GM23338 (cell line): ENCODE results near the gene ART3. TPM values are rescaled to one million over a fixed set of nuclear protein-coding genes. Genes with fewer than 3 reads are reported as not detected.
A peak's percentile ranks its signal among the peaks of the same experiment; 100 is the strongest.
"Not testable (repeated sequence)": the region's sequence is repeated elsewhere in the genome, so short reads cannot be mapped to it uniquely, and the experiment has no call there.

Source experiments
- ATAC-seq: fragments of 200-7000 bp; cut with Tn5 transposase; 3 replicates; pipeline ENCODE4 v1.9.1; 2020
- DNase-seq: peaks from one replicate; pipeline ENCODE4 v3.0.0-alpha.2; 2015; ENCODE audit warnings: low spot score
- H2AFZ ChIP-seq: fragments of 200-600 bp; sonication (generic); 2 replicates; pipeline ENCODE4 v1.8.0; 2016; ENCODE audit warnings: antibody characterized with exemption, mild to moderate bottlenecking, moderate library complexity
- H3F3A ChIP-seq: fragments of 200-600 bp; sonication (generic); replicated peaks from 2 replicates; pipeline ENCODE4 v1.8.0; 2017; ENCODE audit warnings: antibody characterized with exemption, mixed run types, low read depth
- H3K27ac ChIP-seq: fragments of 200-600 bp; sonication (generic); 2 replicates; pipeline ENCODE4 v1.6.1; 2016; ENCODE audit warnings: low read depth
- H3K27me3 ChIP-seq: fragments of 200-600 bp; sonication (generic); 2 replicates; pipeline ENCODE4 v1.8.0; 2016; ENCODE audit warnings: mild to moderate bottlenecking, mixed run types, moderate library complexity; ENCODE audit not compliant: insufficient read depth
- H3K36me3 ChIP-seq: fragments of 200-600 bp; sonication (generic); 2 replicates; pipeline ENCODE4 v1.8.0; 2016; ENCODE audit warnings: mild to moderate bottlenecking; ENCODE audit not compliant: insufficient read depth
- H3K4me1 ChIP-seq: fragments of 200-600 bp; sonication (generic); 2 replicates; pipeline ENCODE4 v1.8.0; 2016; ENCODE audit warnings: mild to moderate bottlenecking, moderate library complexity; ENCODE audit not compliant: insufficient read depth
- H3K4me2 ChIP-seq: fragments of 200-600 bp; sonication (generic); 2 replicates; pipeline ENCODE4 v1.7.1; 2017; ENCODE audit warnings: mixed run types
- H3K4me3 ChIP-seq: fragments of 200-600 bp; sonication (generic); 2 replicates; pipeline ENCODE4 v1.6.1; 2016; ENCODE audit warnings: mixed run types
- H3K79me2 ChIP-seq: fragments of 200-600 bp; sonication (generic); replicated peaks from 2 replicates; pipeline ENCODE4 v1.8.0; 2017; ENCODE audit warnings: mild to moderate bottlenecking; ENCODE audit not compliant: insufficient read depth
- H3K9me2 ChIP-seq: fragments of 200-600 bp; sonication (generic); 2 replicates; pipeline ENCODE4 v1.8.0; 2017; ENCODE audit not compliant: insufficient read depth
- H4K20me1 ChIP-seq: fragments of 200-600 bp; sonication (generic); replicated peaks from 2 replicates; pipeline ENCODE4 v1.8.0; 2017; ENCODE audit warnings: mild to moderate bottlenecking; ENCODE audit not compliant: insufficient read depth
- H3K27ac Mint-ChIP-seq: 2 replicates; pipeline ENCODE4 v1.8.0; 2020; ENCODE audit warnings: inconsistent platforms, mild to moderate bottlenecking, moderate library complexity, mixed read lengths
- H3K27me3 Mint-ChIP-seq: 3 replicates; pipeline ENCODE4 v1.8.0; 2022; ENCODE audit warnings: low read depth, mild to moderate bottlenecking, moderate library complexity, mixed read lengths, inconsistent platforms; ENCODE audit not compliant: insufficient read depth, poor library complexity
- H3K36me3 Mint-ChIP-seq: 3 replicates; pipeline ENCODE4 v1.8.0; 2021; ENCODE audit warnings: low read depth, mild to moderate bottlenecking, inconsistent platforms, moderate library complexity, mixed read lengths
- H3K4me1 Mint-ChIP-seq: 3 replicates; pipeline ENCODE4 v1.8.0; 2020; ENCODE audit warnings: mild to moderate bottlenecking, inconsistent platforms, mixed read lengths
- H3K4me3 Mint-ChIP-seq: 3 replicates; pipeline ENCODE4 v1.8.0; 2021; ENCODE audit warnings: moderate library complexity, mild to moderate bottlenecking, inconsistent platforms, mixed read lengths
- H3K9me3 Mint-ChIP-seq: 3 replicates; pipeline ENCODE4 v1.8.0; 2020; ENCODE audit warnings: moderate library complexity, mild to moderate bottlenecking, inconsistent platforms, mixed read lengths
- ZNF462 ChIP-seq: fragments of 250-450 bp; sonication (Bioruptor Pico); IDR thresholded peaks from 2 replicates; pipeline ENCODE4 v1.5.0; 2020; ENCODE audit warnings: mild to moderate bottlenecking, moderate library complexity
- polyA plus RNA-seq: library from polyadenylated mRNA; unstranded; fragments of >200 nt; fragmentation: Nextera tagmentation; extraction: Ambion mirVana; gene quantifications from 2 replicates; pipeline ENCODE4 v1.2.1, GENCODE V29; 2016
- total RNA-seq: library from RNA; depleted of rRNA; stranded (reverse); fragments of >200 nt; shearing (Covaris generic); gene quantifications from 2 replicates; pipeline ENCODE4 v1.2.3, GENCODE V29; 2014
- TF ChIP-seq, protein P1 (sequence below), 2 experiments: fragments of 200-600 bp in 1 of 2; sonication (generic) in 1 of 2; conservative IDR thresholded peaks; 2 replicates each; pipeline versions ENCODE4 v1.5.1 to v1.6.1; 2016 to 2017; ENCODE audit warnings: antibody characterized with exemption in 2 of 2, low read depth in 2 of 2, mild to moderate bottlenecking in 2 of 2, moderate library complexity in 1 of 2

The ART3 gene
- total and polyA plus RNA-seq, 2 experiments from 2014 or later, result 0.87 to 1.7 TPM

- no peak for TF ChIP-seq ZNF462
- TF ChIP-seq, protein P1, sequence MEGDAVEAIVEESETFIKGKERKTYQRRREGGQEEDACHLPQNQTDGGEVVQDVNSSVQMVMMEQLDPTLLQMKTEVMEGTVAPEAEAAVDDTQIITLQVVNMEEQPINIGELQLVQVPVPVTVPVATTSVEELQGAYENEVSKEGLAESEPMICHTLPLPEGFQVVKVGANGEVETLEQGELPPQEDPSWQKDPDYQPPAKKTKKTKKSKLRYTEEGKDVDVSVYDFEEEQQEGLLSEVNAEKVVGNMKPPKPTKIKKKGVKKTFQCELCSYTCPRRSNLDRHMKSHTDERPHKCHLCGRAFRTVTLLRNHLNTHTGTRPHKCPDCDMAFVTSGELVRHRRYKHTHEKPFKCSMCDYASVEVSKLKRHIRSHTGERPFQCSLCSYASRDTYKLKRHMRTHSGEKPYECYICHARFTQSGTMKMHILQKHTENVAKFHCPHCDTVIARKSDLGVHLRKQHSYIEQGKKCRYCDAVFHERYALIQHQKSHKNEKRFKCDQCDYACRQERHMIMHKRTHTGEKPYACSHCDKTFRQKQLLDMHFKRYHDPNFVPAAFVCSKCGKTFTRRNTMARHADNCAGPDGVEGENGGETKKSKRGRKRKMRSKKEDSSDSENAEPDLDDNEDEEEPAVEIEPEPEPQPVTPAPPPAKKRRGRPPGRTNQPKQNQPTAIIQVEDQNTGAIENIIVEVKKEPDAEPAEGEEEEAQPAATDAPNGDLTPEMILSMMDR (conservative IDR thresholded peaks at IDR 0.05; ENCODE audit: low read depth in 2 of 2), result 0 out of 4 replicates have a peak, but pooled peaks of 1 of the 2 experiments have one; percentile 22
These were observed 37.7 kb upstream of the ART3 start (continued) for GRCh38 chr4:76036855-76037254.

DNA sequence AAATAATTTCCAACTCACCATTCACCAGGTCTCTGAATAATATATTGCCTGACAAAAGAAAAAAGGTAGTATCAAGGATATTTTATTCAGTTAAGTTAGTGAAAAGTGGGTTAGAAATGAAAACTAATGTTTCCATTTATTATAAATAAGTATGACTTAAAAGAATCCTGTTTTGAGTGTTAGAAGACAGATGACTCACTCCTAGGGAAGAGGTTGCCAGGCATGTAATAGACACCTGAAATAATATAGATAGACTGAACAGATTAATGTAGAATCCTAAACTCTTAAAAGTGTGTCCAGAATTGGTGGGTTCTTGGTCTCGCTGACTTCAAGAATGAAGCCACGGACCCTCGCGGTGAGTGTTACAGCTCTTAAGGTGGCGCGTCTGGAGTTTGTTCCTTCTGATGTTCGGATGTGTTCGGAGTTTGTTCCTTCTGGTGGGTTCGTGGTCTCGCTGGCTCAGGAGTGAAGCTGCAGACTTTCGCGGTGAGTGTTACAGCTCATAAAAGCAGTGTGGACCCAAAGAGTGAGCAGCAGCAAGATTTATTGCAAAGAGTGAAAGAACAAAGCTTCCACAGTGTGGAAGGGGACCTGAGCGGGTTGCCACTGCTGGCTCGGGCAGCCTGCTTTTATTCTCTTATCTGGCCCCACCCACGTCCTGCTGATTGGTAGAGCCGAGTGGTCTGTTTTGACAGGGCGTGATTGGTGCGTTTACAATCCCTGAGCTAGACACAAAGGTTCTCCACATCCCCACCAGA, 32.1 kb upstream of the ART3 start:
- not testable (repeated sequence) for DNase-seq, H3K4me1 ChIP-seq, H4K20me1 ChIP-seq, H3K36me3 Mint-ChIP-seq, H2AFZ ChIP-seq, ATAC-seq, H3K27ac Mint-ChIP-seq, H3K27me3 ChIP-seq, H3K9me2 ChIP-seq, H3F3A ChIP-seq, H3K79me2 ChIP-seq, H3K36me3 ChIP-seq, H3K4me1 Mint-ChIP-seq, H3K4me2 ChIP-seq, H3K27me3 Mint-ChIP-seq, H3K27ac ChIP-seq, H3K4me3 ChIP-seq, H3K4me3 Mint-ChIP-seq
- peaks cover 17% of the 10 kb centered on the region for H3K9me3 Mint-ChIP-seq

DNA sequence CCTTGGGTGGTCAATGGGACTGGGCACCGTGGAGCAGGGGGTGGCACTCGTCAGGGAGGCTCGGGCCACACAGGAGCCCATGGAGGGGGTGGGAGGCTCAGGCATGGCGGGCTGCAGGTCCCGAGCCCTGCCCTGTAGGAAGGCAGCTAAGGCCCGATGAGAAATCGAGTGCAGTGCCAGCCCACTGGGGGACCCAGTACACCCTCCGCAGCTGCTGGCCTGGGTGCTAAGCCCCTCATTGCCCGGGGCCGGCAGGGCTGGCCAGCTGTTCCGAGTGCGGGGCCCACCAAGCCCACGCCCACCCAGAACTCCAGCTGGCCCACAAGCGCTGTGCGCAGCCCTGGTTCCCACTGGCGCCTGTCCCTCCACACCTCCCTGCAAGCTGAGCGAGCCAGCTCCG, 31.2 kb upstream of the ART3 start:
- ATAC-seq, H3K4me3 ChIP-seq, H3K36me3 Mint-ChIP-seq, H3K9me2 ChIP-seq, H4K20me1 ChIP-seq, H3K27me3 Mint-ChIP-seq, H3K36me3 ChIP-seq, H3K79me2 ChIP-seq, H3K27ac Mint-ChIP-seq, H3K4me2 ChIP-seq, H3K4me1 Mint-ChIP-seq, H3K27me3 ChIP-seq, H3K27ac ChIP-seq, H2AFZ ChIP-seq, H3F3A ChIP-seq, H3K4me1 ChIP-seq, DNase-seq, H3K4me3 Mint-ChIP-seq: not testable (repeated sequence)
- H3K9me3 Mint-ChIP-seq, result peaks cover 17% of the 10 kb centered on the region

GRCh38 chr4:76044686-76045085, 29.8 kb upstream of the ART3 start:
- H3K27me3 ChIP-seq, H3K4me2 ChIP-seq, H2AFZ ChIP-seq, DNase-seq, H3K4me1 Mint-ChIP-seq, H3K4me3 Mint-ChIP-seq, H3K27me3 Mint-ChIP-seq, H3K36me3 Mint-ChIP-seq, H3K9me2 ChIP-seq, H3K4me3 ChIP-seq, H3K79me2 ChIP-seq, H4K20me1 ChIP-seq, H3F3A ChIP-seq, H3K27ac Mint-ChIP-seq, H3K4me1 ChIP-seq, ATAC-seq, H3K36me3 ChIP-seq, H3K27ac ChIP-seq: not testable (repeated sequence)
- H3K9me3 Mint-ChIP-seq, result peaks cover 17% of the 10 kb centered on the region
